GM23338 (cell line): ENCODE measurements around the gene EEF1AKMT4. TPM values are rescaled to one million over a fixed set of nuclear protein-coding genes. Genes with fewer than 3 reads are reported as not detected.

Experiments
- ATAC-seq: fragments of 200-7000 bp; cut with Tn5 transposase; 3 replicates; pipeline ENCODE4 v1.9.1; 2020
- DNase-seq: peaks from one replicate; pipeline ENCODE4 v3.0.0-alpha.2; 2015; ENCODE audit warnings: low spot score
- H2AFZ ChIP-seq: fragments of 200-600 bp; sonication (generic); 2 replicates; pipeline ENCODE4 v1.8.0; 2016; ENCODE audit warnings: antibody characterized with exemption, mild to moderate bottlenecking, moderate library complexity
- H3F3A ChIP-seq: fragments of 200-600 bp; sonication (generic); replicated peaks from 2 replicates; pipeline ENCODE4 v1.8.0; 2017; ENCODE audit warnings: antibody characterized with exemption, mixed run types, low read depth
- H3K27ac ChIP-seq: fragments of 200-600 bp; sonication (generic); 2 replicates; pipeline ENCODE4 v1.6.1; 2016; ENCODE audit warnings: low read depth
- H3K27me3 ChIP-seq: fragments of 200-600 bp; sonication (generic); 2 replicates; pipeline ENCODE4 v1.8.0; 2016; ENCODE audit warnings: mild to moderate bottlenecking, mixed run types, moderate library complexity; ENCODE audit not compliant: insufficient read depth
- H3K36me3 ChIP-seq: fragments of 200-600 bp; sonication (generic); 2 replicates; pipeline ENCODE4 v1.8.0; 2016; ENCODE audit warnings: mild to moderate bottlenecking; ENCODE audit not compliant: insufficient read depth
- H3K4me1 ChIP-seq: fragments of 200-600 bp; sonication (generic); 2 replicates; pipeline ENCODE4 v1.8.0; 2016; ENCODE audit warnings: mild to moderate bottlenecking, moderate library complexity; ENCODE audit not compliant: insufficient read depth
- H3K4me2 ChIP-seq: fragments of 200-600 bp; sonication (generic); 2 replicates; pipeline ENCODE4 v1.7.1; 2017; ENCODE audit warnings: mixed run types
- H3K4me3 ChIP-seq: fragments of 200-600 bp; sonication (generic); 2 replicates; pipeline ENCODE4 v1.6.1; 2016; ENCODE audit warnings: mixed run types
- H3K79me2 ChIP-seq: fragments of 200-600 bp; sonication (generic); replicated peaks from 2 replicates; pipeline ENCODE4 v1.8.0; 2017; ENCODE audit warnings: mild to moderate bottlenecking; ENCODE audit not compliant: insufficient read depth
- H3K9me2 ChIP-seq: fragments of 200-600 bp; sonication (generic); 2 replicates; pipeline ENCODE4 v1.8.0; 2017; ENCODE audit not compliant: insufficient read depth
- H4K20me1 ChIP-seq: fragments of 200-600 bp; sonication (generic); replicated peaks from 2 replicates; pipeline ENCODE4 v1.8.0; 2017; ENCODE audit warnings: mild to moderate bottlenecking; ENCODE audit not compliant: insufficient read depth
- H3K27ac Mint-ChIP-seq: 2 replicates; pipeline ENCODE4 v1.8.0; 2020; ENCODE audit warnings: inconsistent platforms, mild to moderate bottlenecking, moderate library complexity, mixed read lengths
- H3K27me3 Mint-ChIP-seq: 3 replicates; pipeline ENCODE4 v1.8.0; 2022; ENCODE audit warnings: low read depth, mild to moderate bottlenecking, moderate library complexity, mixed read lengths, inconsistent platforms; ENCODE audit not compliant: insufficient read depth, poor library complexity
- H3K36me3 Mint-ChIP-seq: 3 replicates; pipeline ENCODE4 v1.8.0; 2021; ENCODE audit warnings: low read depth, mild to moderate bottlenecking, inconsistent platforms, moderate library complexity, mixed read lengths
- H3K4me1 Mint-ChIP-seq: 3 replicates; pipeline ENCODE4 v1.8.0; 2020; ENCODE audit warnings: mild to moderate bottlenecking, inconsistent platforms, mixed read lengths
- H3K4me3 Mint-ChIP-seq: 3 replicates; pipeline ENCODE4 v1.8.0; 2021; ENCODE audit warnings: moderate library complexity, mild to moderate bottlenecking, inconsistent platforms, mixed read lengths
- H3K9me3 Mint-ChIP-seq: 3 replicates; pipeline ENCODE4 v1.8.0; 2020; ENCODE audit warnings: moderate library complexity, mild to moderate bottlenecking, inconsistent platforms, mixed read lengths
- CREB1 ChIP-seq: fragments of 250-450 bp; sonication (Bioruptor Pico); IDR thresholded peaks from 2 replicates; pipeline ENCODE4 v1.5.0; 2020; ENCODE audit warnings: low read depth, mild to moderate bottlenecking, moderate library complexity
- EZH2 ChIP-seq: fragments of 200-600 bp; sonication (generic); IDR thresholded peaks from one replicate; pipeline ENCODE4 v1.8.0; 2017; ENCODE audit warnings: antibody characterized with exemption, mild to moderate bottlenecking, low read depth; ENCODE audit not compliant: unreplicated experiment
- EZH2phosphoT487 ChIP-seq: fragments of 200-600 bp; sonication (generic); IDR thresholded peaks from one replicate; pipeline ENCODE4 v1.8.1; 2018; ENCODE audit warnings: antibody characterized with exemption; ENCODE audit not compliant: unreplicated experiment
- JUNB ChIP-seq: IDR thresholded peaks from one replicate; pipeline ENCODE4 v1.6.1; 2016; ENCODE audit warnings: antibody characterized with exemption; ENCODE audit not compliant: unreplicated experiment
- NANOG ChIP-seq: IDR thresholded peaks from 2 replicates; pipeline ENCODE4 v1.6.1; 2016; ENCODE audit warnings: antibody characterized with exemption, borderline replicate concordance
- POLR2AphosphoS5 ChIP-seq: IDR thresholded peaks from 2 replicates; pipeline ENCODE4 v1.6.1; 2016; ENCODE audit warnings: antibody characterized with exemption, low read depth
- STAT1 ChIP-seq: IDR thresholded peaks from one replicate; pipeline ENCODE4 v1.6.1; 2016; ENCODE audit warnings: antibody characterized with exemption; ENCODE audit not compliant: unreplicated experiment
- ZNF114 ChIP-seq: fragments of 250-450 bp; sonication (Bioruptor Pico); IDR thresholded peaks from 2 replicates; pipeline ENCODE4 v1.5.0; 2020; ENCODE audit warnings: mild to moderate bottlenecking, moderate library complexity
- ZNF331 ChIP-seq: fragments of 250-450 bp; sonication (Bioruptor Pico); IDR thresholded peaks from 2 replicates; pipeline ENCODE4 v1.5.0; 2020; ENCODE audit warnings: low read depth, mild to moderate bottlenecking, moderate library complexity
- polyA plus RNA-seq: library from polyadenylated mRNA; unstranded; fragments of >200 nt; fragmentation: Nextera tagmentation; extraction: Ambion mirVana; gene quantifications from 2 replicates; pipeline ENCODE4 v1.2.1, GENCODE V29; 2016
- total RNA-seq: library from RNA; depleted of rRNA; stranded (reverse); fragments of >200 nt; shearing (Covaris generic); gene quantifications from 2 replicates; pipeline ENCODE4 v1.2.3, GENCODE V29; 2014
- TF ChIP-seq, protein P1 (sequence below): IDR thresholded peaks from one replicate; pipeline ENCODE4 v1.6.1; 2018; ENCODE audit warnings: antibody characterized with exemption; ENCODE audit not compliant: unreplicated experiment
- TF ChIP-seq, protein P2 (sequence below): fragments of 250-450 bp; sonication (Bioruptor Pico); IDR thresholded peaks from 2 replicates; pipeline ENCODE4 v1.5.0; 2020; ENCODE audit warnings: mild to moderate bottlenecking, moderate library complexity

EEF1AKMT4 gene
- total and polyA plus RNA-seq, 2 experiments from 2014 or later: 12.9 to 14.3 TPM

DNA sequence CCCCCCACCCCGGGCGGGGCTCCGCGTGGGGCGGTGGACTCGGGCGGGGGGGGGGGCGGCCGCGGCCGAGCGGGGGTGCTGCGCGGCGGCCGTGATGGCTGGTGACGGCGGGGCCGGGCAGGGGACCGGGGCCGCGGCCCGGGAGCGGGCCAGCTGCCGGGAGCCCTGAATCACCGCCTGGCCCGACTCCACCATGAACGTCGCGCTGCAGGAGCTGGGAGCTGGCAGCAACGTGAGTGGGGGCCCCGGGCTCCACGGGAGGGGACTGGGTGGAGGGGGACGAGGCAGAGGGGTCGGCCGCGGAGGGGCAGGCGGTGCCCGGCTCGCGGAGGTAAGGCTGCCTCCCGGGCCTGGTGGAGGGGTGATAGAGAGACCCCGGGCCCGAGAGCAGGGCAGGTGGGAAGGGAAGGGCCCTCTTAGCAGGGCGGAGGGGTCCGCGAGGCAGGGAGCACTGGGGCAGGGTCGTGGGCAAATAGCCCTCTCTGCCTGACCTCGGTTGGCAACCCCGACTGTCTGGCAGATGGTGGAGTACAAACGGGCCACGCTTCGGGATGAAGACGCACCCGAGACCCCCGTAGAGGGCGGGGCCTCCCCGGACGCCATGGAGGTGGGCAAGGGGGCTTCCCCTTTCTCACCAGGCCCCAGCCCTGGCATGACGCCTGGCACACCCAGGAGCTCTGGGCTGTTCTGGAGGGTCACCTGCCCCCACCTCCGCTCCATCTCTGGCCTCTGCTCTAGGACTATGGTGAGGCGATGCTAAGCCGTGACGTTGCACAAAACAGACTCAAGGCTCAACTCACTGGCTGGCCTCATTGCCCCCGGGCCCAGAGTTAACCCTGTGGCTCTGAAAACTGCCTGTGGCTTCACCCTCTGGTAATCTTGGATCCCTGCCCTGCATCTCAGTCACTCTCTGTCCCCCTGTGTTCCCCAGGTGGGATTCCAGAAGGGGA is 26.8 kb downstream of the EEF1AKMT4 start, which contains the start of gene ECE2:
Gene ECE2 (plus strand): TSS at position 62 of the 950 bp plus-strand sequence. CDS start 132 bp downstream, at position 194.
- Histone ChIP-seq H3K4me2 (peak within 1 kb of the TSS; percentile 83), H3K9me2 (no peaks in the 10 kb centered on the region; the same call in 1 of the 2 replicates), H3K4me3 (peak within 1 kb of the TSS; percentile 61), H3K27me3 (peaks cover 54% of the 10 kb centered on the region), H4K20me1 (no peaks in the 10 kb centered on the region), H2AFZ (peak within 1 kb of the TSS; percentile 98), H3K79me2 (no peaks in the 10 kb centered on the region), H3K4me1 (no peaks in the 10 kb centered on the region), H3K36me3 (no peaks in the 10 kb centered on the region), H3F3A (no peaks in the 10 kb centered on the region), H3K27ac (no peak within 1 kb of the TSS)
- peak; percentile 78 for ATAC-seq
- TF ChIP-seq ZNF331 (no peak), EZH2 (peak; percentile 65)
- Mint-ChIP-seq H3K27ac (no peak within 1 kb of the TSS), H3K4me1 (peaks cover 7% of the 10 kb centered on the region; the same call in 2 of the 3 replicates), H3K27me3 (peaks cover 29% of the 10 kb centered on the region), H3K9me3 (no peaks in the 10 kb centered on the region; the same call in 2 of the 3 replicates), H3K4me3 (peak within 1 kb of the TSS; percentile 74), H3K36me3 (no peaks in the 10 kb centered on the region)
- no peak for DNase-seq

DNA sequence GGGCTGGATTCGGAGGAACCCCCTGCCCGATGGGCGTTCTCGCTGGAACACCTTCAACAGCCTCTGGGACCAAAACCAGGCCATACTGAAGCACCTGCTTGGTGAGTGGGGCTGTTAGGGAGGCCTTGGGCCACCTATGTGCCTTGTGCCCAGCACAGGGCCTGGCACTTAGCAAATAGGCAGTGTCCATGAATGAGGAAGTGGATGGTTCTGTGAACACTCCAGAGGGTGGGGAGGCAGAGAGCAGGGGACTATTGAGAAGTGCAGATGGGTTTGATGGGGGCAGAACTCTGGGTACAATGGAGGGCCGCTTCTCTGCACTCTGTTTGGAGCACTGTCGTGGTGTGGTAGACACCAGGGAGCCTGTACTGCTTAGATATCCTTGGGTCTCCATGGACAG is 27.9 kb downstream of the EEF1AKMT4 start:
- Mint-ChIP-seq H3K27ac (no peak overlapping the region), H3K4me1 (peaks cover 7% of the 10 kb centered on the region; the same call in 2 of the 3 replicates), H3K36me3 (no peaks in the 10 kb centered on the region), H3K9me3 (no peaks in the 10 kb centered on the region; the same call in 2 of the 3 replicates), H3K27me3 (peaks cover 33% of the 10 kb centered on the region), H3K4me3 (no peak overlapping the region)
- ATAC-seq (no peak), DNase-seq (no peak)
- Histone ChIP-seq H3K9me2 (no peaks in the 10 kb centered on the region; the same call in 1 of the 2 replicates), H3K4me1 (no peaks in the 10 kb centered on the region), H2AFZ (no peak overlapping the region), H3K27me3 (peaks cover 54% of the 10 kb centered on the region), H3K4me3 (no peak overlapping the region), H3K36me3 (no peaks in the 10 kb centered on the region), H3K27ac (no peak overlapping the region), H3K4me2 (no peak overlapping the region), H4K20me1 (no peaks in the 10 kb centered on the region), H3F3A (no peaks in the 10 kb centered on the region), H3K79me2 (no peaks in the 10 kb centered on the region)
- TF ChIP-seq JUNB (no peak), CREB1 (CRISPR knock-in tag) (no peak), ZNF114 (CRISPR knock-in tag) (no peak), NANOG (no peak), EZH2 (no peak), EZH2phosphoT487 (no peak), STAT1 (no peak), ZNF331 (no peak), POLR2AphosphoS5 (no peak)
- TF ChIP-seq, protein P1, sequence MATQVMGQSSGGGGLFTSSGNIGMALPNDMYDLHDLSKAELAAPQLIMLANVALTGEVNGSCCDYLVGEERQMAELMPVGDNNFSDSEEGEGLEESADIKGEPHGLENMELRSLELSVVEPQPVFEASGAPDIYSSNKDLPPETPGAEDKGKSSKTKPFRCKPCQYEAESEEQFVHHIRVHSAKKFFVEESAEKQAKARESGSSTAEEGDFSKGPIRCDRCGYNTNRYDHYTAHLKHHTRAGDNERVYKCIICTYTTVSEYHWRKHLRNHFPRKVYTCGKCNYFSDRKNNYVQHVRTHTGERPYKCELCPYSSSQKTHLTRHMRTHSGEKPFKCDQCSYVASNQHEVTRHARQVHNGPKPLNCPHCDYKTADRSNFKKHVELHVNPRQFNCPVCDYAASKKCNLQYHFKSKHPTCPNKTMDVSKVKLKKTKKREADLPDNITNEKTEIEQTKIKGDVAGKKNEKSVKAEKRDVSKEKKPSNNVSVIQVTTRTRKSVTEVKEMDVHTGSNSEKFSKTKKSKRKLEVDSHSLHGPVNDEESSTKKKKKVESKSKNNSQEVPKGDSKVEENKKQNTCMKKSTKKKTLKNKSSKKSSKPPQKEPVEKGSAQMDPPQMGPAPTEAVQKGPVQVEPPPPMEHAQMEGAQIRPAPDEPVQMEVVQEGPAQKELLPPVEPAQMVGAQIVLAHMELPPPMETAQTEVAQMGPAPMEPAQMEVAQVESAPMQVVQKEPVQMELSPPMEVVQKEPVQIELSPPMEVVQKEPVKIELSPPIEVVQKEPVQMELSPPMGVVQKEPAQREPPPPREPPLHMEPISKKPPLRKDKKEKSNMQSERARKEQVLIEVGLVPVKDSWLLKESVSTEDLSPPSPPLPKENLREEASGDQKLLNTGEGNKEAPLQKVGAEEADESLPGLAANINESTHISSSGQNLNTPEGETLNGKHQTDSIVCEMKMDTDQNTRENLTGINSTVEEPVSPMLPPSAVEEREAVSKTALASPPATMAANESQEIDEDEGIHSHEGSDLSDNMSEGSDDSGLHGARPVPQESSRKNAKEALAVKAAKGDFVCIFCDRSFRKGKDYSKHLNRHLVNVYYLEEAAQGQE: no peak
- TF ChIP-seq, protein P2, sequence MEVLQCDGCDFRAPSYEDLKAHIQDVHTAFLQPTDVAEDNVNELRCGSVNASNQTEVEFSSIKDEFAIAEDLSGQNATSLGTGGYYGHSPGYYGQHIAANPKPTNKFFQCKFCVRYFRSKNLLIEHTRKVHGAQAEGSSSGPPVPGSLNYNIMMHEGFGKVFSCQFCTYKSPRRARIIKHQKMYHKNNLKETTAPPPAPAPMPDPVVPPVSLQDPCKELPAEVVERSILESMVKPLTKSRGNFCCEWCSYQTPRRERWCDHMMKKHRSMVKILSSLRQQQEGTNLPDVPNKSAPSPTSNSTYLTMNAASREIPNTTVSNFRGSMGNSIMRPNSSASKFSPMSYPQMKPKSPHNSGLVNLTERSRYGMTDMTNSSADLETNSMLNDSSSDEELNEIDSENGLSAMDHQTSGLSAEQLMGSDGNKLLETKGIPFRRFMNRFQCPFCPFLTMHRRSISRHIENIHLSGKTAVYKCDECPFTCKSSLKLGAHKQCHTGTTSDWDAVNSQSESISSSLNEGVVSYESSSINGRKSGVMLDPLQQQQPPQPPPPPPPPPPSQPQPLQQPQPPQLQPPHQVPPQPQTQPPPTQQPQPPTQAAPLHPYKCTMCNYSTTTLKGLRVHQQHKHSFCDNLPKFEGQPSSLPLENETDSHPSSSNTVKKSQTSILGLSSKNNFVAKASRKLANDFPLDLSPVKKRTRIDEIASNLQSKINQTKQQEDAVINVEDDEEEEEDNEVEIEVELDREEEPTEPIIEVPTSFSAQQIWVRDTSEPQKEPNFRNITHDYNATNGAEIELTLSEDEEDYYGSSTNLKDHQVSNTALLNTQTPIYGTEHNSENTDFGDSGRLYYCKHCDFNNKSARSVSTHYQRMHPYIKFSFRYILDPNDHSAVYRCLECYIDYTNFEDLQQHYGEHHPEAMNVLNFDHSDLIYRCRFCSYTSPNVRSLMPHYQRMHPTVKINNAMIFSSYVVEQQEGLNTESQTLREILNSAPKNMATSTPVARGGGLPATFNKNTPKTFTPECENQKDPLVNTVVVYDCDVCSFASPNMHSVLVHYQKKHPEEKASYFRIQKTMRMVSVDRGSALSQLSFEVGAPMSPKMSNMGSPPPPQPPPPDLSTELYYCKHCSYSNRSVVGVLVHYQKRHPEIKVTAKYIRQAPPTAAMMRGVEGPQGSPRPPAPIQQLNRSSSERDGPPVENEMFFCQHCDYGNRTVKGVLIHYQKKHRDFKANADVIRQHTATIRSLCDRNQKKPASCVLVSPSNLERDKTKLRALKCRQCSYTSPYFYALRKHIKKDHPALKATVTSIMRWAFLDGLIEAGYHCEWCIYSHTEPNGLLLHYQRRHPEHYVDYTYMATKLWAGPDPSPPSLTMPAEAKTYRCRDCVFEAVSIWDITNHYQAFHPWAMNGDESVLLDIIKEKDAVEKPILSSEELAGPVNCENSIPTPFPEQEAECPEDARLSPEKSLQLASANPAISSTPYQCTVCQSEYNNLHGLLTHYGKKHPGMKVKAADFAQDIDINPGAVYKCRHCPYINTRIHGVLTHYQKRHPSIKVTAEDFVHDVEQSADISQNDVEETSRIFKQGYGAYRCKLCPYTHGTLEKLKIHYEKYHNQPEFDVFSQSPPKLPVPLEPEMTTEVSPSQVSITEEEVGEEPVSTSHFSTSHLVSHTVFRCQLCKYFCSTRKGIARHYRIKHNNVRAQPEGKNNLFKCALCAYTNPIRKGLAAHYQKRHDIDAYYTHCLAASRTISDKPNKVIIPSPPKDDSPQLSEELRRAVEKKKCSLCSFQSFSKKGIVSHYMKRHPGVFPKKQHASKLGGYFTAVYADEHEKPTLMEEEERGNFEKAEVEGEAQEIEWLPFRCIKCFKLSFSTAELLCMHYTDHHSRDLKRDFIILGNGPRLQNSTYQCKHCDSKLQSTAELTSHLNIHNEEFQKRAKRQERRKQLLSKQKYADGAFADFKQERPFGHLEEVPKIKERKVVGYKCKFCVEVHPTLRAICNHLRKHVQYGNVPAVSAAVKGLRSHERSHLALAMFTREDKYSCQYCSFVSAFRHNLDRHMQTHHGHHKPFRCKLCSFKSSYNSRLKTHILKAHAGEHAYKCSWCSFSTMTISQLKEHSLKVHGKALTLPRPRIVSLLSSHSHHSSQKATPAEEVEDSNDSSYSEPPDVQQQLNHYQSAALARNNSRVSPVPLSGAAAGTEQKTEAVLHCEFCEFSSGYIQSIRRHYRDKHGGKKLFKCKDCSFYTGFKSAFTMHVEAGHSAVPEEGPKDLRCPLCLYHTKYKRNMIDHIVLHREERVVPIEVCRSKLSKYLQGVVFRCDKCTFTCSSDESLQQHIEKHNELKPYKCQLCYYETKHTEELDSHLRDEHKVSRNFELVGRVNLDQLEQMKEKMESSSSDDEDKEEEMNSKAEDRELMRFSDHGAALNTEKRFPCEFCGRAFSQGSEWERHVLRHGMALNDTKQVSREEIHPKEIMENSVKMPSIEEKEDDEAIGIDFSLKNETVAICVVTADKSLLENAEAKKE (CRISPR knock-in tag): no peak
